IPS-11a (cell line): ENCODE data around the gene CDK6.
"Not testable (repeated sequence)": the region's sequence is repeated elsewhere in the genome, so short reads cannot be mapped to it uniquely, and the experiment has no call there.

Experiments used
- H3K4me3 ChIP-seq: one replicate; pipeline ENCODE4 v1.5.1; 2013; ENCODE audit warnings: low read depth, low read length, control low read depth

The CDK6 gene

GRCh38 chr7:92836489-92836999 is at the start of gene CDK6:
TSS of gene CDK6 (minus strand) at chr7:92836573. CDS start at chr7:92833323, 3,250 bp downstream.
- peak within 1 kb of the TSS; percentile 62 for H3K4me3 ChIP-seq

DNA sequence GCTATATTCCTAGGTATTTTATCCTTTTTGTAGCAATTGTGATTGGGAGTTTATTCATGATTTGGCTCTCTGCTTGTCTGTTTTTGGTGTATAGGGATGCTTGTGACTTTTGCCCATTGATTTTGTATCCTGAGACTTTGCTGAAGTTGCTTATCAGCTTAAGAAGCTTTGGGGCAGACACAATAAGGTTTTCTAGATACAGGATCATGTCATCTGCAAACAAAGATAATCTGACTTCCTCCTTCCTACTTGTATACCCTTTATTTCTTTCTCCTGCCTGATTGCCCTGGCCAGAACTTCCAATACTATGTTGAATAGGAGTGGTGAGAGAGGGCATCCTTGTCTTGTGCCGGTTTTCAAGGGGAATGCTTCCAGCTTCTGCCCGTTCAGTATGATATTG is 49.7 kb upstream of the CDK6 start:
- H3K4me3 ChIP-seq = not testable (repeated sequence)

- H3K4me3 ChIP-seq = no peak overlapping the region
Observed at GRCh38 chr7:92884218-92884617, 47.8 kb upstream of the CDK6 start.

- no peak overlapping the region for H3K4me3 ChIP-seq
Observed at GRCh38 chr7:92882760-92883159, 46.4 kb upstream of the CDK6 start.

DNA sequence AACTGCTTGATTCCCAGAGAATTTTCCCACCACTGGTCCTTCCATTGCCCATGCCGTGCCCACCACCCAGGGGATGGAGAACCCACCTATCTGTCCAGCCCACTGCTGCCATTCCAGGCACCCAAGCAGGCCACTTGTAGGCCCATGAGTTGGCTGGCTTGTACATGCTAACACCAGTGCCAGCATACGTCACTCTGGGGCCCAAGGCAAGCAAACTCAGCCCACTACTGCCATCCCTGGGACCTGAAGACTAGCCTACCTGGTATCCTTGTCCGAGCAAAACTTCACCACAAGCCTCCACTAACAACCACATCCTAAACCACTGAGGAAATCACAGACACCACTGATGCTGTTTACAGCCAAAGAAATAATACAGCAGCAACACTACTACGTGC is 44.7 kb upstream of the CDK6 start:
- no peak overlapping the region for H3K4me3 ChIP-seq

DNA sequence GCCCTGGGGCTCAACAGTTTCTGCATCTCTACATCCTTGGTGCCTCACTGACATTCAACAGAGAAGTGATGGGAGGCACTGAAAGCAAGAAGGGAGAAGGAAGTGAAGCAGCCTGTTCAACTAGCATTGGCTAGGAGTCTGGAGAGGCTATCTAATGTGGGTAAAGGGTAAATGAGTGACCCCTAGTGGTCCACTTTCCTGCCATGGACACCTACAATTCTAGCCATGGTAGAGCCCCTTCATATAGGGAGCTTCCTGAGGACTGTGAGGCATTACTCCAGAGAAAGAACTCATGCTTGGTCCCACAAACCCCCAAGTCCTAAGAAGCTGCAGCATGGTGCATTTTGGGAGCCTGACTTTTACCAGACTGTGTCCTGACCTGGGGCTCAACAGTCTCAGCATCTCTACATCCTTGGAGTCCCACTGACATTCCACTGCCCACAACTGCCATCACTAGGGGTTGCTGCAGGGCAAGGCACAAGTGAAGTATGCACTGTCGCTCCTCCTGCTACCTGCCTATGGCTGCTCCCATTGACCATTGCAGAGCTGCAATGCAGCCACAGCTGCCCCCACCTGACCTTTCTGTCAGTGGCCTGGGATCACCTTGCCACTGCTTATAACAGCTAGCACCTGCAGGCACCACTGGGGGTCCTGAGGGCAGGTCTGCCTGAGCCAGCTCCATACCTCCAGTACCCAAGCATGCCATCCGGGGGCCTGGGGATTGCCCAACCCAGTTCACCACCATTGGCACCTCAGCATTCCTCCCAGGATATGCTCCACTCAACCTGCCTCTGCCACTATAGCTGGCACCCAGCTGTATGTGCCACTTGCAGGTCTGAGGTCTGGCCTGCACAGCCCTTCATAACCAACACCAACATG is 44.1 kb upstream of the CDK6 start:
- H3K4me3 ChIP-seq = no peak overlapping the region

- no peak overlapping the region for H3K4me3 ChIP-seq
Observed at GRCh38 chr7:92877367-92877766, 41.0 kb upstream of the CDK6 start.

DNA sequence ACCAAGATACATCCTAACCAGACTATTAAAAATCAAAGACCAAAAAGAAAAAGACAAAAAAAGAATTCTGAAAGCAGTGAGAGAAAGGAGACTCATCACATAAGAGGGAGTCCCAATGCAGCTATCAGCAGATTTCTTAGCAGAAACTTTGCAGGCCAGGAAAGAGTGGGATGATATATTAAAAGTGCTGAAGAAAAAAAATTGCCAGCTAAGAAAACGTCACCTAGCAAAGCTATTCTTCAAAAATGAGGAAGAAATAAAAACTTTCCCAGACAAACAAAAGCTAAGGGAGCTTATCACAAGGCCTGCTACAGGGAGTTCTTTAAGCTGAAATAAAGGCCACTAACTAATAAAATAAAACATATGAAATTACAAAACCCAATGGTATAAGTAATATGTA is 40.5 kb upstream of the CDK6 start:
- no peak overlapping the region for H3K4me3 ChIP-seq

GRCh38 chr7:92875719-92876118 is 39.3 kb upstream of the CDK6 start:
- no peak overlapping the region for H3K4me3 ChIP-seq

GRCh38 chr7:92875173-92875572 is 38.8 kb upstream of the CDK6 start:
- no peak overlapping the region for H3K4me3 ChIP-seq

GRCh38 chr7:92874567-92874966 is 38.2 kb upstream of the CDK6 start:
- H3K4me3 ChIP-seq = no peak overlapping the region

DNA sequence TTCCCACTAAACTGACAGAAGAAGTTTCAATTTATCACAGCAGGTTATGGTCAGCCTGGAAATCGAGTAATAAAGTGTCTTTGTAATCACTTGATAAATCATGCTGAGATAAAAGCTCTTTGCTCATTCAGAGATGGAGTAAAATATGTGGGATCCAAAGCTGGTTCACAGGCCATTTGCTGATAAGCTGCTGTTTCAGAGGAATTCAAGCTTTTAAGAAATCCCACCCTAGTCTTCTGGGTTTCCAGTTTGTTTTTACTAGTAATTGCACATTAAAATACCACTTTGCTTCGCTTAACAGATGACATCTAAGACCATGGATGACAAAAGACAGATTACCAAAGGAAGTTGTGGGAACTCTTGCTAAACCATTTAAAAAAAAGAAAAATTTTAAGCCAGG is 37.4 kb upstream of the CDK6 start:
- no peak overlapping the region for H3K4me3 ChIP-seq

DNA sequence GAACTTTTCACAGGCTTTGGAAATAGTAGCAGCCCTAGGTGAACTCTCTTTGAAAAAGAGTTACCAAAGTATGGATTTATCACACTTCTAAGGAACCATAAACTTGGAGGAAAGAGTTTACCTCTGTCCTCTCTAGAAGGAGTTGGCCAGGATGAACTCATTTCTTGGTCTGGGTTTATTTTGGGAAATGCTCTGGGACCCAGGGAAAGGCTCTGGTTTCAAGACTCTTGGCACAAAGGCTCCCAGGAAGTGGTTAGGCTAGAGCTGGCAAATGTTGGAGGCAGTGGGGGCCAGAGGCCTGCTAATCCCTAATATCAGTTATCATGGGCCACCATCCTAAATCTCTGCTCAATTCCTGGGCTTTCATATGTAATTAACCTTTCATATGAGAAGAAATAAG is 36.3 kb upstream of the CDK6 start:
- no peak overlapping the region for H3K4me3 ChIP-seq

- H3K4me3 ChIP-seq = no peak overlapping the region
Observed at GRCh38 chr7:92868683-92869293, 32.4 kb upstream of the CDK6 start.

GRCh38 chr7:92864169-92864568 is 27.8 kb upstream of the CDK6 start:
- not testable (repeated sequence) for H3K4me3 ChIP-seq

DNA sequence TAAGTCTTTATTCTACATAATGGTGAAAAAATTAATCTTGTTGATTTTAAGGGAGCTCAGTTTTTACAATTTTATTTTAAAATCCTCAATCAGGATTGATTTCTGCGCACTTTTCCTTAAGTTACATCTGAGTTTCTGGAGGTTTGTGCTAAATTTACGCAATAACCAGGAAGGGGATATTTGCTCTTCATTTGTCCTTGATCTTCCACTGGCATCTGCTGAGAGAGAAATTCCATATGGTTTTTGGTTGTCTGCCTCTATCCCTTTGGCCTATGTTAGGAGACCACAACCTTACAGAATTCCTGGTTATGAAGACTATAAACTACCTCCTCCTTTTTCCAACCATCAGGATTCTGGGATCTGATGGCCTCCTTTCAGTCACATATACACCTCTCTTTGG is 20.1 kb upstream of the CDK6 start:
- H3K4me3 ChIP-seq = no peak overlapping the region

- H3K4me3 ChIP-seq = no peak overlapping the region
Observed at GRCh38 chr7:92854501-92855238, 18.3 kb upstream of the CDK6 start.

- H3K4me3 ChIP-seq = no peak overlapping the region
Observed at GRCh38 chr7:92851732-92852131, 15.4 kb upstream of the CDK6 start.

DNA sequence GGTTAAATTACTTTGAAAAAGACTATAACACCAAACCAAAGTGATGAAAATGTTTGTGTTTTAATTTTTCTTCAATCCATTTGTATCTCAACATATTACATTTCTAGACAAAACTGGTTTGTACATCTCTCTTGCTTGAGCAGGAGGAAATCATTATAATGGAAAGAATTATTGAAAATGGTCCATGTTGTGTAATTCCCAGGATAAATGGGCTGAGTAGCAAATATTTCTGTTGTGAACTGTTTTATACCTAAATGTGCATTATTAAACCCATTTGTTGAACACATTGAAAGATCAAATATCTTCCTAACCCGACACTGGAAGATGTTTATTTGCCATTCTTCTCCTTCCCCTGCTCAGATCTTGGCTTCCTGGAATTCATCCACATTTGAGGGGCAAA is 14.1 kb upstream of the CDK6 start:
- no peak overlapping the region for H3K4me3 ChIP-seq

DNA sequence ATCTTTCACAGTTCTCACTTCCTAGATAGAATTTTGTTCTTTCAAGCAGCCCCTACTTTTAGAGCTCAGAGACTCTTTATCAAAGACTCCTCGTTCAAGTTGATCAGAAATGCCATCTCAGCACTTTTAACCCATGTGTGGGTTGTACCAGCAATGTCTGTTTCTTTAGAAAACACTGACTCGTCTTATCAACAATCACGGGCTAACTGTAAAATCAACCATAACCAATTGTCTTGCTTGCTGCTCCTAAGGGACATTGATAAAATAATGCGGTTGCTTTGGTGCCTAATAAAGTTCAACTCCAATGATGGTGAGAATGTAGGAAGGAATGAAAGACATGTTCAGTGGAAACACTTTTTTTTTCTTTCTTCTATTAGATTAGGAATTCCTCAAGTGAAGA is 12.9 kb upstream of the CDK6 start:
- H3K4me3 ChIP-seq = no peak overlapping the region

DNA sequence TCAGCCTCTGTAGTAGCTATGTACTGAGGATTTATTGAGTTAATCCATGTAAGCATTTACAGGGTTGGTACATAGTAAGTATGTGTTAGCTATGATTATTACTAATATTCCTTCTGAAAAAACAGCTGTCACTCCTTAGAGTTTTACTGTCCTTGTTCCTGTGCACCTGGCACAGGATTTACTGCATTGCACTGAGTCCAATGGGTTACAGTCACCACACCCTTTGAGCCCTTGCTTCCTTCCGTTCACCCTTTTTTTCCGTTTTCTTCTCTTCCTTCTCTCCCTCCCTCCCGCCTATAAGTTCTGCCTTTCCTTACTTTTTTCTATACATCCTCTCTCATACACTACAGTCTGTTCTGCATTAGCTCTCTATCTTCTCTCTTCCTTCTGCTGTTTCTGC is 12.5 kb upstream of the CDK6 start:
- no peak overlapping the region for H3K4me3 ChIP-seq

GRCh38 chr7:92848441-92848840 is 12.1 kb upstream of the CDK6 start:
- H3K4me3 ChIP-seq = no peak overlapping the region
